OCI-LY3 (cell line): ENCODE results near the gene NDRG2.

Experiments used
- EZH2phosphoT487 ChIP-seq: fragments of 200-600 bp; shearing (Covaris generic); IDR thresholded peaks from 2 replicates; pipeline ENCODE4 v1.6.1; 2018; ENCODE audit warnings: antibody characterized with exemption, mixed run types, low read depth
- TF ChIP-seq, protein P1 (sequence below): fragments of 200-600, 300-600 bp; sonication (generic); IDR thresholded peaks from 2 replicates; pipeline ENCODE4 v1.5.1; 2014; ENCODE audit warnings: antibody characterized with exemption, low read length, low read depth

DNA sequence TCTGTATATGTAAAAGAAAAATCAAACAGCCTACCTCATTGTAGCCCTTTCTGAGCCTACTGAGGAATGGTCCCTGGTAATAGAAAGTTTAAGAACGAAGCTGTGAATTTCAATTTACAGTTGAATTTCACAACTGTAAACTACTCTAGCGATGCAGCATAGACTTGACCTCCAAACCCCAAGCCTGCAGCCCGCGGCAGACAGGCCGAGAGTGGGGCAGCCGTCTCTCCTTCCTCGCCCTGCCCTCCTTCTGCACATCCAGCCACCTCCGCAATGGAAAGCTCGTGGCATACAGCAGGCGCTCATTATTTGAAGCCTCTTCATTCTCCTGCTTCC, 54.2 kb downstream of the NDRG2 start:
- TF ChIP-seq, protein P1, sequence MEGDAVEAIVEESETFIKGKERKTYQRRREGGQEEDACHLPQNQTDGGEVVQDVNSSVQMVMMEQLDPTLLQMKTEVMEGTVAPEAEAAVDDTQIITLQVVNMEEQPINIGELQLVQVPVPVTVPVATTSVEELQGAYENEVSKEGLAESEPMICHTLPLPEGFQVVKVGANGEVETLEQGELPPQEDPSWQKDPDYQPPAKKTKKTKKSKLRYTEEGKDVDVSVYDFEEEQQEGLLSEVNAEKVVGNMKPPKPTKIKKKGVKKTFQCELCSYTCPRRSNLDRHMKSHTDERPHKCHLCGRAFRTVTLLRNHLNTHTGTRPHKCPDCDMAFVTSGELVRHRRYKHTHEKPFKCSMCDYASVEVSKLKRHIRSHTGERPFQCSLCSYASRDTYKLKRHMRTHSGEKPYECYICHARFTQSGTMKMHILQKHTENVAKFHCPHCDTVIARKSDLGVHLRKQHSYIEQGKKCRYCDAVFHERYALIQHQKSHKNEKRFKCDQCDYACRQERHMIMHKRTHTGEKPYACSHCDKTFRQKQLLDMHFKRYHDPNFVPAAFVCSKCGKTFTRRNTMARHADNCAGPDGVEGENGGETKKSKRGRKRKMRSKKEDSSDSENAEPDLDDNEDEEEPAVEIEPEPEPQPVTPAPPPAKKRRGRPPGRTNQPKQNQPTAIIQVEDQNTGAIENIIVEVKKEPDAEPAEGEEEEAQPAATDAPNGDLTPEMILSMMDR, result no peak
- no peak for TF ChIP-seq EZH2phosphoT487
